ENCODE data around the gene SRP19. TPM values are rescaled to one million over a fixed set of nuclear protein-coding genes. Genes with fewer than 3 reads are reported as not detected.

The SRP19 gene
- 84.0 and 92.5 TPM in 2 replicates for total RNA-seq

GRCh38 chr5:112860929-112861637 is at the start of gene SRP19:
SRP19 (plus strand) TSS chr5:112861287; CDS start chr5:112861377, 90 bp downstream.

Other genes starting within 250 kb of the SRP19 start
- 32.3 and 35.2 TPM in 2 replicates for gene APC, start 123.4 kb upstream of the SRP19 start, total RNA-seq
- gene REEP5, start 60.9 kb downstream of the SRP19 start, total RNA-seq: 30.5 and 33.3 TPM in 2 replicates
- gene DCP2, start 115.5 kb downstream of the SRP19 start, total RNA-seq: 33.0 and 34.3 TPM in 2 replicates

All from tracheal epithelial cell (primary cell).